HepG2 (cell line): ENCODE results near the gene GALNT8. TPM values are rescaled to one million over a fixed set of nuclear protein-coding genes. Genes with fewer than 3 reads are reported as not detected.

Experiments
- ATAC-seq: fragments of 200-7000 bp; cut with Tn5 transposase; 3 replicates; pipeline ENCODE4 v1.9.1; 2020; ENCODE audit warnings: mild to moderate bottlenecking, moderate library complexity
- BruUV-seq: library from RNA; stranded (reverse); fragments of 400-500 nt; replicated peaks from 2 replicates; lab custom pipeline; 2021; lab: Mats Ljungman, UMichigan
- CTCF ChIA-PET: fragments of 300-600 bp; formaldehyde crosslinking; extraction: SDS; loops from one replicate; lab custom pipeline; 2021; ENCODE audit warnings: low total read pairs, inconsistent platforms, low intra/inter-chr PET ratio; lab: Yijun Ruan, JAX
- POLR2A ChIA-PET: fragments of 350-600 bp; sonication (Branson Sonifier 250); formaldehyde crosslinking; loops from one replicate; lab custom pipeline; 2020; ENCODE audit warnings: antibody characterized with exemption, inconsistent platforms; lab: Yijun Ruan, JAX
- DNase-seq: peaks from one replicate; pipeline ENCODE4 v3.0.0-alpha.2; 2015; ENCODE audit warnings: low spot score
- FAIRE-seq: peaks from 3 replicates; lab custom pipeline; 2011; peaks lifted over from hg19 to GRCh38; lab: Jason Lieb, UNC
- H2AFZ ChIP-seq: one replicate; pipeline ENCODE4 v1.6.1; 2011; ENCODE audit warnings: low read length, inconsistent platforms
- H3K27ac ChIP-seq: fragments of 300-600 bp; 3 replicates; pipeline ENCODE4 v1.8.0; 2011; ENCODE audit warnings: mixed run types, mild to moderate bottlenecking, mixed read lengths, low read length, inconsistent platforms; ENCODE audit not compliant: insufficient read depth; ENCODE audit errors: extremely low read length
- H3K27me3 ChIP-seq, 2 experiments: fragments of 200-600 bp in 1 of 2; 2 replicates in 1 of 2; 3 replicates in 1 of 2; pipeline versions ENCODE4 v1.6.0 to v1.8.0; 2011; ENCODE audit warnings: low read length in 2 of 2, mild to moderate bottlenecking in 2 of 2, moderate library complexity in 2 of 2, inconsistent platforms in 1 of 2; ENCODE audit not compliant: insufficient read depth in 2 of 2, control insufficient read depth in 1 of 2
- H3K36me3 ChIP-seq, 2 experiments: fragments of 200-600 bp in 1 of 2; replicated peaks in 1 of 2; 2 replicates in 1 of 2; 3 replicates in 1 of 2; pipeline versions ENCODE4 v1.5.1 to v1.8.0; 2011; ENCODE audit warnings: low read length in 2 of 2, inconsistent platforms in 1 of 2; ENCODE audit not compliant: insufficient read depth in 2 of 2, control insufficient read depth in 1 of 2
- H3K4me1 ChIP-seq: 2 replicates; pipeline ENCODE4 v1.5.1; 2012; ENCODE audit warnings: low read length, inconsistent platforms; ENCODE audit not compliant: insufficient read depth
- H3K4me2 ChIP-seq: 2 replicates; pipeline ENCODE4 v1.6.0; 2011; ENCODE audit warnings: low read depth, low read length, inconsistent platforms
- H3K4me3 ChIP-seq, 3 experiments: fragments of 200-600 bp in 1 of 3; sonication (generic), shearing (Covaris generic) in 1 of 3; replicated peaks in 1 of 3; 2 replicates each; pipeline ENCODE4 v1.5.1; 2011 to 2016; ENCODE audit warnings: low read length in 3 of 3, inconsistent platforms in 2 of 3, low read depth in 2 of 3, mild to moderate bottlenecking in 2 of 3, control low read depth in 1 of 3, mixed read lengths in 1 of 3; ENCODE audit not compliant: insufficient read depth in 1 of 3
- H3K79me2 ChIP-seq: one replicate; pipeline ENCODE4 v1.6.1; 2011; ENCODE audit warnings: low read length, inconsistent platforms; ENCODE audit not compliant: insufficient read depth
- H3K9ac ChIP-seq: 2 replicates; pipeline ENCODE4 v1.6.0; 2011; ENCODE audit warnings: mild to moderate bottlenecking, low read depth, low read length, inconsistent platforms; ENCODE audit not compliant: insufficient read depth
- H3K9me3 ChIP-seq: 2 replicates; pipeline ENCODE4 v1.5.1; 2012; ENCODE audit warnings: mild to moderate bottlenecking, low read length
- H4K20me1 ChIP-seq: 2 replicates; pipeline ENCODE4 v1.6.0; 2011; ENCODE audit warnings: inconsistent platforms, mild to moderate bottlenecking, low read length, moderate library complexity; ENCODE audit not compliant: insufficient read depth
- TSC22D2 ChIP-seq: sonication (generic); formaldehyde crosslinking; IDR thresholded peaks from 2 replicates; pipeline ENCODE4 v1.5.1; 2020; ENCODE audit warnings: missing genetic modification reagents, mild to moderate bottlenecking, borderline replicate concordance
- ZNF224 ChIP-seq: sonication (generic); formaldehyde crosslinking; IDR thresholded peaks from 2 replicates; pipeline ENCODE4 v1.5.0; 2020; ENCODE audit warnings: mild to moderate bottlenecking, missing genetic modification reagents
- WGBS: methylation state at CpG from one replicate; pipeline ENCODE4 v1.1.6; 2017; ENCODE audit warnings: low lambda C conversion rate; 5-methylcytosine and 5-hydroxymethylcytosine counted together
- in situ Hi-C: cut with HindIII; loops from 2 replicates; pipeline ENCODE4 v1.10.0; 2017; ENCODE audit warnings: low pct_unique_long_range_greater_than_20kb; ENCODE audit not compliant: extremely low pct_ligation_motif_present
- intact Hi-C: fragments of 100-400 bp; cut with micrococcal nuclease; formaldehyde crosslinking; loops from one replicate; pipeline ENCODE4 v1.10.0; 2022; ENCODE audit not compliant: unreplicated experiment
- polyA plus RNA-seq, 8 experiments: library from polyadenylated mRNA; depleted of rRNA in 3 of 8; stranded (reverse) in 7 of 8; unstranded in 1 of 8; fragments of >200 nt; fragmentation: Illumina TruSeq in 4 of 8; extraction: Trizol in 4 of 8; gene quantifications; 2 replicates each; pipeline versions ENCODE4 v1.2.1 to v1.2.3, GENCODE V29; 2011 to 2016; ENCODE audit warnings: low read depth in 4 of 8, missing spikeins in 1 of 8, mixed read lengths in 1 of 8; ENCODE audit not compliant: insufficient read depth in 1 of 8
- total RNA-seq, 5 experiments: library from RNA; depleted of rRNA; stranded (reverse); fragments of >200 nt; fragmentation: Illumina TruSeq; extraction: Trizol; gene quantifications; 2 replicates each; pipeline ENCODE4 v1.2.3, GENCODE V29; 2016; ENCODE audit warnings: low read depth in 1 of 5
- TF ChIP-seq, protein P1 (sequence below): sonication (generic); formaldehyde crosslinking; conservative IDR thresholded peaks from 2 replicates; pipeline ENCODE4 v1.4.0; 2020; ENCODE audit warnings: mild to moderate bottlenecking, missing genetic modification reagents, moderate library complexity
- TF ChIP-seq, protein P2 (sequence below): sonication (generic); formaldehyde crosslinking; IDR thresholded peaks from 2 replicates; pipeline ENCODE4 v1.8.0; 2022; ENCODE audit warnings: missing genetic modification reagents, mild to moderate bottlenecking, borderline replicate concordance

Gene GALNT8
- total and polyA plus RNA-seq, 2 of the 13 experiments (the other 11 are each of a cell fraction or from before 2014, with no cell fraction given), result 0.45 TPM; not detected in 1

- no peaks in the 10 kb centered on the region for H4K20me1 ChIP-seq
- H3K4me3 ChIP-seq, result no peak overlapping the region
- TF ChIP-seq TSC22D2 (CRISPR knock-in tag) (no peak), ZNF224 (CRISPR knock-in tag) (no peak)
- TF ChIP-seq, protein P1, sequence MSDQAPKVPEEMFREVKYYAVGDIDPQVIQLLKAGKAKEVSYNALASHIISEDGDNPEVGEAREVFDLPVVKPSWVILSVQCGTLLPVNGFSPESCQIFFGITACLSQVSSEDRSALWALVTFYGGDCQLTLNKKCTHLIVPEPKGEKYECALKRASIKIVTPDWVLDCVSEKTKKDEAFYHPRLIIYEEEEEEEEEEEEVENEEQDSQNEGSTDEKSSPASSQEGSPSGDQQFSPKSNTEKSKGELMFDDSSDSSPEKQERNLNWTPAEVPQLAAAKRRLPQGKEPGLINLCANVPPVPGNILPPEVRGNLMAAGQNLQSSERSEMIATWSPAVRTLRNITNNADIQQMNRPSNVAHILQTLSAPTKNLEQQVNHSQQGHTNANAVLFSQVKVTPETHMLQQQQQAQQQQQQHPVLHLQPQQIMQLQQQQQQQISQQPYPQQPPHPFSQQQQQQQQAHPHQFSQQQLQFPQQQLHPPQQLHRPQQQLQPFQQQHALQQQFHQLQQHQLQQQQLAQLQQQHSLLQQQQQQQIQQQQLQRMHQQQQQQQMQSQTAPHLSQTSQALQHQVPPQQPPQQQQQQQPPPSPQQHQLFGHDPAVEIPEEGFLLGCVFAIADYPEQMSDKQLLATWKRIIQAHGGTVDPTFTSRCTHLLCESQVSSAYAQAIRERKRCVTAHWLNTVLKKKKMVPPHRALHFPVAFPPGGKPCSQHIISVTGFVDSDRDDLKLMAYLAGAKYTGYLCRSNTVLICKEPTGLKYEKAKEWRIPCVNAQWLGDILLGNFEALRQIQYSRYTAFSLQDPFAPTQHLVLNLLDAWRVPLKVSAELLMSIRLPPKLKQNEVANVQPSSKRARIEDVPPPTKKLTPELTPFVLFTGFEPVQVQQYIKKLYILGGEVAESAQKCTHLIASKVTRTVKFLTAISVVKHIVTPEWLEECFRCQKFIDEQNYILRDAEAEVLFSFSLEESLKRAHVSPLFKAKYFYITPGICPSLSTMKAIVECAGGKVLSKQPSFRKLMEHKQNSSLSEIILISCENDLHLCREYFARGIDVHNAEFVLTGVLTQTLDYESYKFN (CRISPR knock-in tag), result no peak
- TF ChIP-seq, protein P2, sequence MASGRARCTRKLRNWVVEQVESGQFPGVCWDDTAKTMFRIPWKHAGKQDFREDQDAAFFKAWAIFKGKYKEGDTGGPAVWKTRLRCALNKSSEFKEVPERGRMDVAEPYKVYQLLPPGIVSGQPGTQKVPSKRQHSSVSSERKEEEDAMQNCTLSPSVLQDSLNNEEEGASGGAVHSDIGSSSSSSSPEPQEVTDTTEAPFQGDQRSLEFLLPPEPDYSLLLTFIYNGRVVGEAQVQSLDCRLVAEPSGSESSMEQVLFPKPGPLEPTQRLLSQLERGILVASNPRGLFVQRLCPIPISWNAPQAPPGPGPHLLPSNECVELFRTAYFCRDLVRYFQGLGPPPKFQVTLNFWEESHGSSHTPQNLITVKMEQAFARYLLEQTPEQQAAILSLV, result no peak
- H2AFZ ChIP-seq, result no peak overlapping the region
- ATAC-seq (no peak), FAIRE-seq (no peak), DNase-seq (no peak)
- no peaks in the 10 kb centered on the region for H3K79me2 ChIP-seq
- H3K4me1 ChIP-seq, result peaks cover 12% of the 10 kb centered on the region; the same call in 1 of the 2 replicates
- no peak overlapping the region for H3K9ac ChIP-seq
- no peak overlapping the region for H3K4me2 ChIP-seq
- ChIA-PET POLR2A (no interaction called here), CTCF (no interaction called here)
- no peak overlapping the region for H3K27ac ChIP-seq
- H3K27me3 ChIP-seq, result peaks cover 1 to 10% of the 10 kb centered on the region in 2 experiments; a peak in 4 of 5 replicates
- 0% methylated on average over 3 of the region's 8 CpGs for WGBS
- no TSS peak for BruUV-seq
- intact Hi-C loops (no loop called here), in situ Hi-C loops (no loop called here)
- no peaks in the 10 kb centered on the region for H3K36me3 ChIP-seq
- no peaks in the 10 kb centered on the region for H3K9me3 ChIP-seq
Measured at GRCh38 chr12:4779749-4780148, 59.5 kb downstream of the GALNT8 start.
